ENCODE results near the gene NUFIP1.
A peak's percentile ranks its signal among the peaks of the same experiment; 100 is the strongest.
"Not testable (repeated sequence)": the region's sequence is repeated elsewhere in the genome, so short reads cannot be mapped to it uniquely, and the experiment has no call there.

Gene NUFIP1

GRCh38 chr13:44919104-44919804, 70.0 kb downstream of the NUFIP1 start:
- DNase-seq = no peak

GRCh38 chr13:44918326-44919103, 70.8 kb downstream of the NUFIP1 start:
- peak; percentile 58 for DNase-seq

- DNase-seq = peak; percentile 74
Measured at GRCh38 chr13:44917589-44918325, 71.5 kb downstream of the NUFIP1 start.

GRCh38 chr13:44912278-44913016, 76.8 kb downstream of the NUFIP1 start:
- no peak for DNase-seq

DNA sequence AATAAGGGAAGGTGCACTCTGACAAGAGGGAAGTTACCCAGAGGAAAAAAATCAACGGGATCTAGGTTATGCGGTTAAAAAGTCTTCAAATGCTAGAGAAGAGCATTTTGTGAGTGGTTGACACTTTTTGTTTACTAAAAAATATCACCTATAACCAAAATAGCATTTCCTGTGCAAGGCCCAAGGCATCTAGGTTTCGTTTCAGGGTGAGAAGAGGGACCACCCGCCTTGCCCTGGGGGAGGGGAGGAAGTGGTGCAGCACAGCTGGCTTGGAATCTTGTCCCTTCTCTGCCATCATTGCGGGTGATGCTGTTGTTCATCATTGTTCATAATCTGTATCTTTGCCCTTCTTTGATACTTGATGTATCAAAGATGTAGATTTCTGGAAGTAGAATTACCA, 80.6 kb downstream of the NUFIP1 start:
- no peak for DNase-seq

- no peak for DNase-seq
Measured at GRCh38 chr13:44908266-44908665, 81.0 kb downstream of the NUFIP1 start.

- DNase-seq = no peak
Measured at GRCh38 chr13:44906713-44907112, 82.6 kb downstream of the NUFIP1 start.

DNA sequence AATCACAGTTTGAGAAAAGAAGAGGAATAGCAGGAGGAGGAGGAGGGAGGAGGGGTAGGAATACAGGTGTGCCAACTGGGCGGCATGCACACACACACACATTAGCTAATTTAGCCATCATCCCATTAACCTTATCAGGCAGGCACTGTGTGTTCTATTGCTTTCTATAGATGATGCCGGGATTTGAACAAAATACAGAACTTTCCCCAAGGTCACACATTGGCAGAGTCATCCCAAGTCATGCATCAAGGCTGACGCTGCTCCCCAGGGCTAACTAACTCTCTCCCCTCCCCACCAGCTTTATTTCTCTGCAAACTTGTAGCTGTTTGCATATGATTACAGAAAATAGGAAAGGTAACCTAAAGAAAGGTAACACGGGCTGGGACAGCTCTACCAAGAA, 83.0 kb downstream of the NUFIP1 start:
- DNase-seq = no peak

DNA sequence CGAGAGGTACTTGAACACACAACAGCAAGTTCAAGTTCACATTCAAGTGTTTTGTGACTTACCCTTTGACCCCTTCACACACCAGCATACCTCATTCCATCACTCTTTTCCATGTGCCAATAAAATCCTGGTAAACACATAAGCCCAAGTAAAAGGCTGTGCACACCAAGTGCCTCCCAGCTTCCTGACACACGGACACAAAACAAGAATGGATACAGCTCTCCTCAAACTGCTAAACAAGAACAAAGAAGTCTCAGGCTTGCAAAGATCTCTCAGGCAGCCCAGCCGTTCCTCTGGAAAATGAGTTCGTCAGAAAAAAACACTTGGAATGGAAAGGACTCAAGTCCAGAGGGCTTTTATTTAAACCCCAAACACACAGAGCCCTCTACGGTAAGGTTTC, 83.7 kb downstream of the NUFIP1 start:
- DNase-seq = no peak

DNA sequence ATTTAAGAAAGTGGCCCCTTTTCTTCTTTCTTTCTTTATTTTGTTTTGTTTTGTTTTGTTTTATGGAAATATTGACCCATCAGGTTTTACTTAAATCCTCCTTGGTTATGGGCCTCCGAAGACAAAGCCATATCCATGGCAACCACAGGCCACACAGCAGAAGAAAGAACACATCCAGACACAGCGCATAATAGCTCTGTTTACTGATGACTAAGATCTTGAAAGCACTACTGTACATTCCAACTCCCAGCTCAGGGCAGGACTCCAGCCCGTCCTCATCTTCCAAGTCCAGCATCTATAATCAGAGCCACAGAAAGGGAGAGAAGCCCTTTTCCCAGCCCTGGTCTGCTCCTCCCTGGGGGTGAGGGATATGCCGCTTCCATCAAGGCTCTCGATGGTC, 84.3 kb downstream of the NUFIP1 start:
- no peak for DNase-seq

- DNase-seq = no peak
Measured at GRCh38 chr13:44903574-44903985, 85.7 kb downstream of the NUFIP1 start.

GRCh38 chr13:44902738-44903137, 86.5 kb downstream of the NUFIP1 start:
- no peak for DNase-seq

DNA sequence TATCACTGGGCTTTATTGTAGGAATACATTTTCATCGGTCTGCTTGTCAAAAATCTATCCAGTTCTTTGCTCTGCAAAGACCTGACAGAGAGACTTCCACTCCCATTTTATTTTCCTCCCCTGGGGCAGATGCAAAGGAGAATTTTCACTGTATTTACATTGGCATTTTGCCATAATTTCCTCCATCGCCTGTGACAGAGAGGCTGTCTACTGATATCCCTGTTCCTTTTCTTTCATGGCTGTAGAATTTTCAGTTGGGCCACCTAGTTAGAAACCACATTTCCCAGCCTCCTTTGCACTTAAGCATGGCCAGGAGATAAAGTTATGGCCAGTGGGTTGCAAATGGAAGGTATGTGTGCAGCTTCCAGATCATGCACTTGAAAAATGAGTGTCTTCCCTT, 89.3 kb downstream of the NUFIP1 start:
- DNase-seq = peak; percentile 83

DNA sequence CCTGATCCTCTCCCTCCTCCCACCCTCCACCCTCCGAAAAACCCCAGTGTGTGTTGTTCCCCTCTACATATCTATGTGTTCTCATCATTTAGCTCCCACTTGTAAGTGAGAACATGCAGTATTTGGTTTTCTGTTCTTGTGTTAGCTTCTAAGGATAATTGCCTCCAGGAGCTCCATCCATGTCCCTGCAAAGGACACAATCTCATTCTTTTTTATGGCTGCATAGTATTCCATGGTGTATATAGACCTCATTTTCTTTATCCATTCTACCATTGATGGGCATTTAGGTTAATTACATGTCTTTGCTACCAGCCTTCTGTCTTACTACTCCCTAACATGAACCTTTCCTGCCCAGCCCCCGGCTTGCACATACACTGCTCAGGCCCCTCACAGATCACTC, 91.0 kb downstream of the NUFIP1 start:
- not testable (repeated sequence) for DNase-seq

DNA sequence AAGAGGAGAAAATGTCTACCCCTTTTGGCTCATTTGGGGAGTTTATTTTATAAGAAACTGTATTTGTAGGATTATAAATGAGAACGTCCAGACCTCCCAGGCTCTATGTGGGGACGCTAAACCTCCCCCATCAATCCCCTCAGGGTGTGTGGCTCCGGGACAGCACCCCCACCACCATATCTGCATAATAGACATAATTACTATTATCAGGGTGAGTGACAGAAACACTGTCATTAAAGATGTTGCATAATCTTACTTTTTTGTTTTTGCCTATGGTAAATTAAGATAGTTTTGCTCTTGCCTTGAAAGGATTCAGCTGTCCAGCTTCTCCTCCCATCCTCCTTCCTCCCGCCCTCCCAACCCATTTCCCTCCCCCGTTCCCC, 93.3 kb downstream of the NUFIP1 start:
- DNase-seq = no peak

DNA sequence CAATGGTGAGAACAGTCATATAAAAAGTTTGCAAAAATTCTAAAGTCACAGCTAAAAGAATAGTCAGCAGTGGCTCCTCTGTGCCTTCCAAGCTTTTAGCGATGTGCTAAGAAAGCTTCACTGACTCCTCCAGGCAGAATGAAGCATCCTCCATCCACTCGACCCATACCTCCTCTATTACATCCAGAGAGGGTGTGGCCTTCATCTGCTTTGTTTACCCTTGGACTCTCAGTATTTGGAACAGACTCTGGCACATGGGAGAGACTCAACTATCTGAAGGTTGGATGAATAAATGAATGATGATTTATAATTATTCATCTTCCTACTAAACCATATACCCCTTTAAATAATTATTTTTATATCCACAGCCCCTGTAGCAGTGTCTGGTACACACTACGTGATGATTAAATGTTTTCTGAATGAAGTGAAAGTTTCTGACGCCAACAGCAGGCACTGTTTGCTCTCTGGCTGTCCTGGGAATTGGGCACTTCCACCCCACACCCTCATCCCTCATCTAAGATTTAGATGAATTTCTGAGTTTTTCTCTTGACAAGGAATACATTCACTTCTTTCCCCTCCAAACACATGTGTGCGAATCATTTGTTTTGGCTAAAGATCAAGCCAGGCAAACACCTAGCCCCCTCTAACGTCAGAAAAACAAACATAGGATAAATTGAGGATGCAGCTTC, 93.9 kb downstream of the NUFIP1 start:
- DNase-seq = no peak

GRCh38 chr13:44894001-44894770, 95.1 kb downstream of the NUFIP1 start:
- no peak for DNase-seq

Data from NCI-H187 treated with DMSO at 0.1 percent for 48 hours (cell line).